Activated CD8-positive, alpha-beta memory T cell treated with anti-CD3 and anti-CD28 coated beads for 48 hours (primary cell): ENCODE measurements around the gene ATF7IP2.

Experiments
- DNase-seq, 3 experiments: peaks; one replicate each; pipeline ENCODE4 v3.0.0-alpha.2; 2020; ENCODE audit warnings: low read depth in 2 of 3, low spot score in 2 of 3

ATF7IP2 gene

GRCh38 chr16:10510279-10510678 is 124.4 kb downstream of the ATF7IP2 start:
- no peak for DNase-seq

GRCh38 chr16:10511829-10512228 is 126.0 kb downstream of the ATF7IP2 start:
- no peak for DNase-seq

GRCh38 chr16:10514369-10515055 is 128.7 kb downstream of the ATF7IP2 start:
- no peak for DNase-seq

- no peak for DNase-seq
Measured at GRCh38 chr16:10517868-10518267, 132.0 kb downstream of the ATF7IP2 start.

- DNase-seq: no peak
Measured at GRCh38 chr16:10518479-10519041, 132.7 kb downstream of the ATF7IP2 start.

GRCh38 chr16:10519297-10519696 is 133.4 kb downstream of the ATF7IP2 start:
- no peak for DNase-seq

GRCh38 chr16:10519929-10520868 is 134.3 kb downstream of the ATF7IP2 start:
- no peak for DNase-seq

- DNase-seq: no peak
Measured at GRCh38 chr16:10520869-10521578, 135.2 kb downstream of the ATF7IP2 start.

GRCh38 chr16:10521681-10522274 is 135.9 kb downstream of the ATF7IP2 start:
- DNase-seq: no peak

GRCh38 chr16:10522966-10523365 is 137.1 kb downstream of the ATF7IP2 start:
- no peak for DNase-seq

GRCh38 chr16:10525214-10525825 is 139.5 kb downstream of the ATF7IP2 start:
- DNase-seq: no peak

- DNase-seq: no peak
Measured at GRCh38 chr16:10526962-10527361, 141.1 kb downstream of the ATF7IP2 start.

GRCh38 chr16:10528635-10529034 is 142.8 kb downstream of the ATF7IP2 start:
- DNase-seq: no peak

- DNase-seq: no peak
Measured at GRCh38 chr16:10529895-10530669, 144.2 kb downstream of the ATF7IP2 start.

- DNase-seq: no peak
Measured at GRCh38 chr16:10530685-10531084, 144.8 kb downstream of the ATF7IP2 start.

- DNase-seq: no peak
Measured at GRCh38 chr16:10531582-10531981, 145.7 kb downstream of the ATF7IP2 start.
